ENCODE results near the gene ESRRA. TPM values are rescaled to one million over a fixed set of nuclear protein-coding genes. Genes with fewer than 3 reads are reported as not detected.

Gene ESRRA
- total and polyA plus RNA-seq, 10 donors, result 24.0 to 56.5 (median 43.2) TPM

- Histone ChIP-seq H3K27me3 (replicated peaks in 1 of 7) (no peaks in the 10 kb centered on the region), H3K36me3 (peaks cover 0 to 63% (median 38%) of the 10 kb centered on the region in 6 donors), H3K4me1 (peaks cover 22 to 41% (median 27%) of the 10 kb centered on the region in 6 donors), H3K27ac (peak overlapping the region in 5 of 8 donors; percentile 98 to 100 (median 99)), H3K4me3 (no peak overlapping the region), H3K9me3 (no peaks in the 10 kb centered on the region)
- DNase-seq, result peak; percentile 80
- intact Hi-C loops (cut with DNase I; ENCODE audit: low total_unique reads), result no loop called here
- TF ChIP-seq POLR2A (IDR thresholded peaks at IDR 0.05) (no peak), POLR2AphosphoS5 (IDR thresholded peaks at IDR 0.05) (peak in 1 of 3 donors; percentile 21)
- 92 to 96% (median 93%) methylated on average over 15 of the region's 15 CpGs for WGBS, 5 donors
Measured at GRCh38 chr11:64266339-64266738, 39.0 kb upstream of the ESRRA start.

GRCh38 chr11:64267207-64267945 is 37.9 kb upstream of the ESRRA start:
- Histone ChIP-seq H3K36me3 (peaks cover 0 to 53% (median 32%) of the 10 kb centered on the region in 6 donors), H3K27ac (peak overlapping the region; percentile 80 to 100 (median 98)), H3K4me1 (peaks cover 27 to 52% (median 36%) of the 10 kb centered on the region in 6 donors), H3K9me3 (no peaks in the 10 kb centered on the region), H3K4me3 (peak overlapping the region in 1 of 8 donors; percentile 99), H3K27me3 (replicated peaks in 1 of 7) (no peaks in the 10 kb centered on the region)
- peak in 1 of 3 donors; percentile 47 for TF ChIP-seq POLR2AphosphoS5 (IDR thresholded peaks at IDR 0.05)
- no peak for TF ChIP-seq CTCF (IDR thresholded peaks at IDR 0.05 in 8 of 11, conservative IDR thresholded peaks at IDR 0.05 in 3 of 11)
- no peak for TF ChIP-seq POLR2A (IDR thresholded peaks at IDR 0.05)
- peak; percentile 86 for DNase-seq
- intact Hi-C loops (cut with DNase I; ENCODE audit: low total_unique reads), result no loop called here
- WGBS, 5 donors, result 69 to 81% (median 75%) methylated on average over 24 to 27 of the region's 27 CpGs

GRCh38 chr11:64268025-64268892 is 37.1 kb upstream of the ESRRA start:
- Histone ChIP-seq H3K27ac (peak overlapping the region; percentile 80 to 100 (median 98)), H3K9me3 (no peaks in the 10 kb centered on the region), H3K4me3 (peak overlapping the region; percentile 61 to 99 (median 90)), H3K27me3 (replicated peaks in 1 of 7) (no peaks in the 10 kb centered on the region), H3K36me3 (peaks cover 0 to 44% (median 23%) of the 10 kb centered on the region in 6 donors), H3K4me1 (peaks cover 27 to 56% (median 39%) of the 10 kb centered on the region in 6 donors)
- TF ChIP-seq CTCF (IDR thresholded peaks at IDR 0.05 in 8 of 11, conservative IDR thresholded peaks at IDR 0.05 in 3 of 11), result peak in 2 of 11 experiments; percentile 17 to 25
- no peak for TF ChIP-seq POLR2A (IDR thresholded peaks at IDR 0.05)
- TF ChIP-seq POLR2AphosphoS5 (IDR thresholded peaks at IDR 0.05), result peak; percentile 38 to 69 (median 65)
- intact Hi-C loops (cut with DNase I; ENCODE audit: low total_unique reads), result no loop called here
- DNase-seq, result peak; percentile 90
- 26 to 42% (median 33%) methylated on average over 13 to 23 of the region's 23 CpGs for WGBS, 5 donors

- peak overlapping the region; percentile 61 to 99 (median 90) for H3K4me3 ChIP-seq
- H3K4me1 ChIP-seq, result peaks cover 27 to 56% (median 39%) of the 10 kb centered on the region in 6 donors
- no peaks in the 10 kb centered on the region for H3K9me3 ChIP-seq
- H3K36me3 ChIP-seq, result peaks cover 0 to 36% (median 16%) of the 10 kb centered on the region in 6 donors
- no peaks in the 10 kb centered on the region for H3K27me3 ChIP-seq (replicated peaks in 1 of 7)
- peak; percentile 94 for DNase-seq
- H3K27ac ChIP-seq, result peak overlapping the region; percentile 80 to 100 (median 98)
- intact Hi-C loops (cut with DNase I; ENCODE audit: low total_unique reads), result no loop called here
- 1 to 5% (median 2%) methylated on average over 17 to 34 of the region's 34 CpGs for WGBS, 5 donors
- no peak for TF ChIP-seq CTCF (IDR thresholded peaks at IDR 0.05 in 8 of 11, conservative IDR thresholded peaks at IDR 0.05 in 3 of 11)
- TF ChIP-seq POLR2A (IDR thresholded peaks at IDR 0.05), result peak in 1 of 3 donors; percentile 32
Measured at GRCh38 chr11:64268893-64269539, 36.3 kb upstream of the ESRRA start.
